Stomach (tissue), 4 donors: ENCODE measurements around the gene GPRASP2.
"Not testable (repeated sequence)": the region's sequence is repeated elsewhere in the genome, so short reads cannot be mapped to it uniquely, and the experiment has no call there.

ENCODE experiments used
- EP300 ChIP-seq: sonication (generic); formaldehyde crosslinking; IDR thresholded peaks from one replicate; pipeline ENCODE4 v1.6.1; 2017; ENCODE audit warnings: antibody characterized with exemption
- POLR2AphosphoS5 ChIP-seq, 3 donors: sonication (generic); formaldehyde crosslinking; IDR thresholded peaks; one replicate each; pipeline ENCODE4 v1.6.1; 2016; ENCODE audit warnings: antibody characterized with exemption in 3 of 3
- TF ChIP-seq, protein P1 (sequence below), 7 experiments: fragments of 450-650 bp in 4 of 7; fragments of 200-600 bp in 3 of 7; sonication (generic) in 3 of 7; IDR thresholded peaks; one replicate each; pipeline ENCODE4 v1.5.1; 2016 to 2019; ENCODE audit warnings: antibody characterized with exemption in 7 of 7, control low read depth in 2 of 7, mild to moderate bottlenecking in 1 of 7

DNA sequence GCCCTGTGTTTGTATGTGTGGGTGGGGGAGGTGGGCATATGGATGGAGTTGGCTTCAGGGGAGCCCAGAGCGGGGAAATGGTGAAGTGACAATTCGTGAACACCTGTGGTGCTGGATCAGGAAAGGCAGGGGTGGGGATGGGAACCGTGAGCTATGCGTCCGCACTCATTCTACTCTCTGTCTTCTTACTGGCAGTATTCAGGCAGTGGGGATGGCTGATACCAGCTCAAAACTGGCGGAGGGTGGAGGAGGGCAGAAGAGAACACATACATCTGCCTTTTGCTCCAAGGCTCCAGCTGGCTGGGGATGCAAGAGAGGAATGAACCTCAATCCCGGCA, 8.9 kb downstream of the GPRASP2 start:
- TF ChIP-seq, protein P1, sequence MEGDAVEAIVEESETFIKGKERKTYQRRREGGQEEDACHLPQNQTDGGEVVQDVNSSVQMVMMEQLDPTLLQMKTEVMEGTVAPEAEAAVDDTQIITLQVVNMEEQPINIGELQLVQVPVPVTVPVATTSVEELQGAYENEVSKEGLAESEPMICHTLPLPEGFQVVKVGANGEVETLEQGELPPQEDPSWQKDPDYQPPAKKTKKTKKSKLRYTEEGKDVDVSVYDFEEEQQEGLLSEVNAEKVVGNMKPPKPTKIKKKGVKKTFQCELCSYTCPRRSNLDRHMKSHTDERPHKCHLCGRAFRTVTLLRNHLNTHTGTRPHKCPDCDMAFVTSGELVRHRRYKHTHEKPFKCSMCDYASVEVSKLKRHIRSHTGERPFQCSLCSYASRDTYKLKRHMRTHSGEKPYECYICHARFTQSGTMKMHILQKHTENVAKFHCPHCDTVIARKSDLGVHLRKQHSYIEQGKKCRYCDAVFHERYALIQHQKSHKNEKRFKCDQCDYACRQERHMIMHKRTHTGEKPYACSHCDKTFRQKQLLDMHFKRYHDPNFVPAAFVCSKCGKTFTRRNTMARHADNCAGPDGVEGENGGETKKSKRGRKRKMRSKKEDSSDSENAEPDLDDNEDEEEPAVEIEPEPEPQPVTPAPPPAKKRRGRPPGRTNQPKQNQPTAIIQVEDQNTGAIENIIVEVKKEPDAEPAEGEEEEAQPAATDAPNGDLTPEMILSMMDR (IDR thresholded peaks at IDR 0.05) = not testable (repeated sequence)
- TF ChIP-seq EP300; POLR2AphosphoS5 (IDR thresholded peaks at IDR 0.05): not testable (repeated sequence)
